Endothelial cell of umbilical vein (primary cell): Measurements from ENCODE around the gene CRISP3. TPM values are rescaled to one million over a fixed set of nuclear protein-coding genes. Genes with fewer than 3 reads are reported as not detected.

Experiments used
- BruUV-seq: library from RNA; stranded (reverse); fragments of 400-500 nt; replicated peaks from 2 replicates; lab custom pipeline; 2021; lab: Mats Ljungman, UMichigan
- CTCF ChIA-PET: fragments of 300-600, 350-600 bp; sonication (Branson Sonifier 250); formaldehyde crosslinking; loops from one replicate; lab custom pipeline; 2021; ENCODE audit warnings: antibody characterized with exemption, inconsistent platforms; lab: Charles Lee
- POLR2A ChIA-PET: fragments of 300-600, 350-600 bp; sonication (Branson Sonifier 250); formaldehyde crosslinking; loops from one replicate; lab custom pipeline; 2021; ENCODE audit warnings: antibody characterized with exemption, inconsistent platforms; lab: Charles Lee
- DNase-seq: peaks from one replicate; pipeline ENCODE4 v3.0.0-alpha.2; 2011; ENCODE audit warnings: low read depth, low spot score
- FAIRE-seq: peaks from 2 replicates; lab custom pipeline; 2011; peaks lifted over from hg19 to GRCh38; lab: Jason Lieb, UNC
- H2AFZ ChIP-seq: 2 replicates; pipeline ENCODE4 v1.6.0; 2012; ENCODE audit warnings: low read depth, low read length, control low read depth, inconsistent platforms
- H3K27ac ChIP-seq: 2 replicates; pipeline ENCODE4 v1.5.1; 2011; ENCODE audit warnings: low read depth, mild to moderate bottlenecking, control low read depth, low read length, moderate library complexity; ENCODE audit not compliant: insufficient read depth
- H3K27me3 ChIP-seq, 2 experiments: 2 replicates each; pipeline versions ENCODE4 v1.6.0 to v1.6.1; 2011; ENCODE audit warnings: low read length in 2 of 2, mixed read lengths in 1 of 2; ENCODE audit not compliant: control insufficient read depth in 2 of 2, insufficient read depth in 2 of 2
- H3K36me3 ChIP-seq, 2 experiments: 2 replicates in 1 of 2; 3 replicates in 1 of 2; pipeline ENCODE4 v1.5.1; 2011; ENCODE audit warnings: low read length in 2 of 2, mild to moderate bottlenecking in 1 of 2, moderate library complexity in 1 of 2; ENCODE audit not compliant: control insufficient read depth in 2 of 2, insufficient read depth in 2 of 2; ENCODE audit errors: extremely low read depth in 1 of 2
- H3K4me1 ChIP-seq: 3 replicates; pipeline ENCODE4 v1.5.1; 2011; ENCODE audit warnings: mild to moderate bottlenecking, low read length; ENCODE audit not compliant: control insufficient read depth, insufficient read depth; ENCODE audit errors: extremely low read depth
- H3K4me2 ChIP-seq: 2 replicates; pipeline ENCODE4 v1.6.1; 2011; ENCODE audit warnings: low read length, control low read depth, mixed read lengths; ENCODE audit not compliant: insufficient read depth
- H3K4me3 ChIP-seq, 3 experiments: fragments of 200-600 bp in 1 of 3; sonication (generic), shearing (Covaris generic) in 1 of 3; replicated peaks in 1 of 3; 2 replicates each; pipeline ENCODE4 v1.5.1; 2011 to 2016; ENCODE audit warnings: control low read depth in 3 of 3, low read length in 3 of 3, mild to moderate bottlenecking in 2 of 3, inconsistent platforms in 1 of 3, low read depth in 1 of 3, moderate library complexity in 1 of 3; ENCODE audit not compliant: insufficient read depth in 1 of 3
- H3K79me2 ChIP-seq: 2 replicates; pipeline ENCODE4 v1.6.0; 2012; ENCODE audit warnings: low read length, inconsistent platforms; ENCODE audit not compliant: control insufficient read depth, insufficient read depth
- H3K9ac ChIP-seq: replicated peaks from 2 replicates; pipeline ENCODE3; 2011; ENCODE audit warnings: low read length, control low read depth; ENCODE audit not compliant: insufficient read depth; ENCODE audit errors: extremely low read depth
- H3K9me1 ChIP-seq: replicated peaks from 3 replicates; pipeline ENCODE4 v1.6.0; 2011; ENCODE audit warnings: mild to moderate bottlenecking, low read length; ENCODE audit not compliant: control insufficient read depth, insufficient read depth; ENCODE audit errors: extremely low read depth
- H3K9me3 ChIP-seq: replicated peaks from 2 replicates; pipeline ENCODE4 v1.5.1; 2012; ENCODE audit warnings: low read length, inconsistent platforms; ENCODE audit not compliant: control insufficient read depth, insufficient read depth
- H4K20me1 ChIP-seq: replicated peaks from 2 replicates; pipeline ENCODE3; 2011; ENCODE audit warnings: mild to moderate bottlenecking, low read length; ENCODE audit not compliant: control insufficient read depth, insufficient read depth; ENCODE audit errors: extremely low read depth
- EZH2 ChIP-seq: IDR thresholded peaks from 2 replicates; pipeline ENCODE4 v1.6.1; 2012; ENCODE audit warnings: borderline replicate concordance, low read depth, mild to moderate bottlenecking, moderate library complexity, low read length, inconsistent platforms; ENCODE audit not compliant: severe bottlenecking
- FOS ChIP-seq: IDR thresholded peaks from 2 replicates; pipeline ENCODE4 v1.6.1; 2011; ENCODE audit warnings: mild to moderate bottlenecking, low read length, moderate library complexity, borderline replicate concordance; ENCODE audit not compliant: insufficient read depth
- GATA2 ChIP-seq: IDR thresholded peaks from 2 replicates; pipeline ENCODE4 v1.7.0; 2011; ENCODE audit warnings: low read depth, mild to moderate bottlenecking, moderate library complexity, mixed read lengths, low read length; ENCODE audit not compliant: insufficient read length, insufficient read depth
- JUN ChIP-seq: IDR thresholded peaks from 2 replicates; pipeline ENCODE4 v1.6.1; 2011; ENCODE audit warnings: borderline replicate concordance, low read depth; ENCODE audit not compliant: insufficient read length, insufficient read depth
- MYC ChIP-seq: IDR thresholded peaks from one replicate; pipeline ENCODE4 v1.6.1; 2011; ENCODE audit warnings: mild to moderate bottlenecking, low read depth, low read length
- POLR2A ChIP-seq: IDR thresholded peaks from 2 replicates; pipeline ENCODE4 v1.6.1; 2012; ENCODE audit warnings: low read depth, mild to moderate bottlenecking, control low read depth, low read length
- POLR2AphosphoS5 ChIP-seq: IDR thresholded peaks from 2 replicates; pipeline ENCODE4 v1.6.1; 2012; ENCODE audit warnings: low read depth, mild to moderate bottlenecking, control low read depth, low read length, moderate library complexity; ENCODE audit not compliant: insufficient read depth
- dilution Hi-C: fragments of 300-500 bp; cut with MboI; formaldehyde crosslinking; loops from one replicate; pipeline ENCODE4 v1.15.0; 2019; ENCODE audit warnings: low sequenced_read_pairs; ENCODE audit not compliant: extremely low pct_ligation_motif_present
- intact Hi-C: fragments of 100-400 bp; cut with micrococcal nuclease; formaldehyde crosslinking; loops from one replicate; pipeline ENCODE4 v1.10.0; 2022
- polyA plus RNA-seq, 4 experiments: library from polyadenylated mRNA; depleted of rRNA in 3 of 4; stranded (reverse) in 3 of 4; unstranded in 1 of 4; fragments of >200 nt; gene quantifications; 2 replicates each; pipeline versions ENCODE4 v1.2.1 to v1.2.3, GENCODE V29; 2011 to 2012; ENCODE audit warnings: missing spikeins in 1 of 4
- total RNA-seq: library from RNA; stranded (reverse); gene quantifications from 2 replicates; pipeline ENCODE4 v1.2.3, GENCODE V29; 2021
- TF ChIP-seq, protein P1 (sequence below): IDR thresholded peaks from 2 replicates; pipeline ENCODE4 v1.6.1; 2011; ENCODE audit not compliant: insufficient read depth, insufficient read length
- TF ChIP-seq, protein P2 (sequence below), 2 donors: IDR thresholded peaks; 1 replicate in 1 of 2; 2 replicates in 1 of 2; pipeline ENCODE4 v1.5.1; 2011; ENCODE audit warnings: low read length in 2 of 2, mild to moderate bottlenecking in 2 of 2, moderate library complexity in 2 of 2, control low read depth in 1 of 2, inconsistent platforms in 1 of 2, low read depth in 1 of 2; ENCODE audit not compliant: insufficient read depth in 1 of 2; ENCODE audit errors: extremely low read depth in 1 of 2

The CRISP3 gene
- total and polyA plus RNA-seq, 2 donors (not counting 3 experiments of a cell fraction or from before 2014, with no cell fraction given), result not detected

DNA sequence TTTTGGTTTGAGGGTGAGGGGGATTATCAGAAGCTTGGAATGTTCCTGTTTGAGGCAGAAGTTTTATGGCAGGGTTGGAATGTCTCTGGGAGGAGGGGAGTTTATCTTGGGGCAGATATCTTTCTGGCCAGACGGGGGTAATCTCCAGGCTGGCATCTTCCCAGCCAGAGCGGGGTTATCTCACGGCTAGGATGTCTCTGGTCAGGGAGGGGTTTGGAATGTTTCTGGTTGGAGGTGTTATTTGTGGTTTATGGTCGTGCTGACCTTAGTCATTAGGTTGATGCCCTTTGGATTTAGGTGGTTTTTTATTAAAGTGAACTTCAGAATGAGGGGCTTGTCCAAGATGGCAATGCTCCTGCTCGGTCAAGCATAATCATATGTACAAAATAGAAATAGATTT is 28.1 kb upstream of the CRISP3 start:
- intact Hi-C loops (no loop called here), dilution Hi-C loops (no loop called here)
- H4K20me1 ChIP-seq, result no peaks in the 10 kb centered on the region
- no peaks in the 10 kb centered on the region for H3K4me1 ChIP-seq
- no peak overlapping the region for H2AFZ ChIP-seq
- FAIRE-seq (no peak), DNase-seq (no peak)
- ChIA-PET POLR2A (no interaction called here), CTCF (no interaction called here)
- H3K9me3 ChIP-seq, result no peaks in the 10 kb centered on the region
- TF ChIP-seq EZH2 (no peak), GATA2 (no peak), POLR2AphosphoS5 (no peak), JUN (no peak), POLR2A (no peak), MYC (no peak), FOS (no peak)
- TF ChIP-seq, protein P1, sequence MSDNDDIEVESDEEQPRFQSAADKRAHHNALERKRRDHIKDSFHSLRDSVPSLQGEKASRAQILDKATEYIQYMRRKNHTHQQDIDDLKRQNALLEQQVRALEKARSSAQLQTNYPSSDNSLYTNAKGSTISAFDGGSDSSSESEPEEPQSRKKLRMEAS, result no peak
- TF ChIP-seq, protein P2, sequence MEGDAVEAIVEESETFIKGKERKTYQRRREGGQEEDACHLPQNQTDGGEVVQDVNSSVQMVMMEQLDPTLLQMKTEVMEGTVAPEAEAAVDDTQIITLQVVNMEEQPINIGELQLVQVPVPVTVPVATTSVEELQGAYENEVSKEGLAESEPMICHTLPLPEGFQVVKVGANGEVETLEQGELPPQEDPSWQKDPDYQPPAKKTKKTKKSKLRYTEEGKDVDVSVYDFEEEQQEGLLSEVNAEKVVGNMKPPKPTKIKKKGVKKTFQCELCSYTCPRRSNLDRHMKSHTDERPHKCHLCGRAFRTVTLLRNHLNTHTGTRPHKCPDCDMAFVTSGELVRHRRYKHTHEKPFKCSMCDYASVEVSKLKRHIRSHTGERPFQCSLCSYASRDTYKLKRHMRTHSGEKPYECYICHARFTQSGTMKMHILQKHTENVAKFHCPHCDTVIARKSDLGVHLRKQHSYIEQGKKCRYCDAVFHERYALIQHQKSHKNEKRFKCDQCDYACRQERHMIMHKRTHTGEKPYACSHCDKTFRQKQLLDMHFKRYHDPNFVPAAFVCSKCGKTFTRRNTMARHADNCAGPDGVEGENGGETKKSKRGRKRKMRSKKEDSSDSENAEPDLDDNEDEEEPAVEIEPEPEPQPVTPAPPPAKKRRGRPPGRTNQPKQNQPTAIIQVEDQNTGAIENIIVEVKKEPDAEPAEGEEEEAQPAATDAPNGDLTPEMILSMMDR (IDR thresholded peaks at IDR 0.05; ENCODE audit: extremely low read depth in 1 of 2, insufficient read depth in 1 of 2, low read depth in 1 of 2, low read length in 2 of 2), result no peak
- H3K36me3 ChIP-seq, result no peaks in the 10 kb centered on the region
- no peak overlapping the region for H3K4me2 ChIP-seq
- no peak overlapping the region for H3K4me3 ChIP-seq
- H3K27ac ChIP-seq, result no peak overlapping the region
- H3K79me2 ChIP-seq, result no peaks in the 10 kb centered on the region
- H3K27me3 ChIP-seq, result no peaks in the 10 kb centered on the region
- H3K9me1 ChIP-seq, result no peaks in the 10 kb centered on the region
- BruUV-seq, result no TSS peak
- H3K9ac ChIP-seq, result no peak overlapping the region
